ENCODE measurements around the gene CYP1A2. TPM values are rescaled to one million over a fixed set of nuclear protein-coding genes. Genes with fewer than 3 reads are reported as not detected.

The CYP1A2 gene
- total RNA-seq, 1 donor: not detected

GRCh38 chr15:74769463-74770025, 20.9 kb downstream of the CYP1A2 start:
- no peak for DNase-seq (ENCODE audit: low read depth)
- H3K4me3 ChIP-seq (ENCODE audit: low read depth, low read length): no peak overlapping the region
- TF ChIP-seq CTCF (IDR thresholded peaks at IDR 0.05; ENCODE audit: insufficient read depth, low read depth, low read length): no peak

GRCh38 chr15:74770211-74770903, 21.7 kb downstream of the CYP1A2 start:
- DNase-seq (ENCODE audit: low read depth): no peak
- TF ChIP-seq CTCF (IDR thresholded peaks at IDR 0.05; ENCODE audit: insufficient read depth, low read depth, low read length): no peak
- H3K4me3 ChIP-seq (ENCODE audit: low read depth, low read length): no peak overlapping the region

GRCh38 chr15:74773329-74773728, 24.7 kb downstream of the CYP1A2 start:
- no peak overlapping the region for H3K4me3 ChIP-seq (ENCODE audit: low read depth, low read length)
- no peak for DNase-seq (ENCODE audit: low read depth)
- TF ChIP-seq CTCF (IDR thresholded peaks at IDR 0.05; ENCODE audit: insufficient read depth, low read depth, low read length): no peak

- DNase-seq (ENCODE audit: low read depth): no peak
- no peak for TF ChIP-seq CTCF (IDR thresholded peaks at IDR 0.05; ENCODE audit: insufficient read depth, low read depth, low read length)
Observed at GRCh38 chr15:74773731-74774252, 25.1 kb downstream of the CYP1A2 start.

GRCh38 chr15:74775132-74775562, 26.5 kb downstream of the CYP1A2 start:
- H3K4me3 ChIP-seq (ENCODE audit: low read depth, low read length): no peak overlapping the region
- TF ChIP-seq CTCF (IDR thresholded peaks at IDR 0.05; ENCODE audit: insufficient read depth, low read depth, low read length): no peak
- DNase-seq (ENCODE audit: low read depth): no peak

More at GRCh38 chr15:74773731-74774252, 25.1 kb downstream of the CYP1A2 start:
- H3K4me3 ChIP-seq (ENCODE audit: low read depth, low read length): no peak overlapping the region

GRCh38 chr15:74775894-74776293, 27.2 kb downstream of the CYP1A2 start:
- TF ChIP-seq CTCF (IDR thresholded peaks at IDR 0.05; ENCODE audit: insufficient read depth, low read depth, low read length): no peak
- H3K4me3 ChIP-seq (ENCODE audit: low read depth, low read length): no peak overlapping the region
- no peak for DNase-seq (ENCODE audit: low read depth)
